ENCODE results near the gene MAOA.
"Not testable (repeated sequence)": the region's sequence is repeated elsewhere in the genome, so short reads cannot be mapped to it uniquely, and the experiment has no call there.

DNA sequence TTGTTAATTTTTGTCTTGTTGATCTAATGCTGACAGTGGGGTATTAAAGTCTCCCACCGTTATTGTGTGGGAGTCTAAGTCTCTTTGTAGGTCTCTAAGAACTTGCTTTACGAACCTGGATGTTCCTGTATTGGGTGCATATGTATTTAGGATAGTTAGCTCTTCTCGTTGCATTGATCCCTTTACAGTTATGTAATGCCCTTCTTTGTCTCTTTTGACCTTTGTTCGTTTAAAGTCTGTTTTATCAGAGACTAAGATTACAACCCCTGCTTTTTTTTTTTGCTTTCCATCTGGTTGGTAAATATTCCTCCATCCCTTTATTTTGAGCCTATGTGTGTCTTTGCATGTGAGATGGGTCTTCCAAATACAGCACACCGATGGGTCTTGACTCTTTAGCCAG lies 69.1 kb downstream of the MAOA start:
- TF ChIP-seq CTCF (IDR thresholded peaks at IDR 0.05 in 8 of 11, conservative IDR thresholded peaks at IDR 0.05 in 3 of 11); POLR2A (IDR thresholded peaks at IDR 0.05); POLR2AphosphoS5 (IDR thresholded peaks at IDR 0.05): not testable (repeated sequence)
